ENCODE results near the gene ATG2A. TPM values are rescaled to one million over a fixed set of nuclear protein-coding genes. Genes with fewer than 3 reads are reported as not detected.

ATG2A gene
- total and polyA plus RNA-seq, 12 donors, result 3.6 to 43.5 (median 33.1) TPM

GRCh38 chr11:64877390-64878222, 39.4 kb downstream of the ATG2A start:
- Histone ChIP-seq H3K27me3 (no peaks in the 10 kb centered on the region), H3K36me3 (replicated peaks in 1 of 2) (peaks cover 0 to 14% of the 10 kb centered on the region in 2 donors), H3K9me3 (replicated peaks in 1 of 3) (no peaks in the 10 kb centered on the region), H3K27ac (peak overlapping the region; percentile 30 to 88 (median 46)), H3K4me3 (peak overlapping the region; percentile 51 to 93 (median 82)), H3K4me1 (replicated peaks in 1 of 2) (peaks cover 24 to 44% of the 10 kb centered on the region in 2 donors)
- no peak for TF ChIP-seq CTCF (IDR thresholded peaks at IDR 0.05)
- TF ChIP-seq POLR2A (IDR thresholded peaks at IDR 0.05), result no peak
- 1 to 3% (median 2%) methylated on average over 10 to 41 of the region's 41 CpGs for WGBS, 4 donors
- peak in 2 of 7 donors; percentile 45 to 52 for DNase-seq
- intact Hi-C loops (cut with DNase I), result no loop called here

DNA sequence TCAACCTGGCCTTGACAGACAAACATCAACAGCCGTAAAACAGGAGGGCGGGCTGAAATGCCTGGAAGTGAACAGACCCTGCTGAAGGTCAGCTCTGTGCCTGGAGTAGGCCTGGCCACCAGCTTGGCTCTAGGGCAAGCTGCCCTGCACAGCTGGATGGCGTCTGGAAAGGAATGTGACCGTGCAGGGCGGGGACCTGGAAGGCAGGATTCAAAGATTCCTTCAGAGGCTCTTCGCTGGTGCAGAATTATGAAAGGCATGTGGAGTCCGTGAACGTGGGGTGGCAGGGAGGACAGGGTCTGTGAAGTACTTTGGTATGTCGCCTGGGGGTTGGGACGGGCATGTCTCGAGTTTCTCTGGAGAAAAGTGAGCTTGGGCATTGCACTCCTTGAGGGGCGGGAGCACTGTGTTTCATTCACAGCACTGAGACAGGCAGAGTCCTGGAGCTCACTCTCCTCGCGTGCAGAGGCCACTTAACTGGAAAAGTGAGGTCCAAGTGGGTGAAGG, 40.1 kb downstream of the ATG2A start:
- Histone ChIP-seq H3K36me3 (replicated peaks in 1 of 2) (peaks cover 0 to 21% of the 10 kb centered on the region in 2 donors), H3K27me3 (no peaks in the 10 kb centered on the region), H3K4me3 (peak overlapping the region in 1 of 4 donors; percentile 93), H3K27ac (peak overlapping the region; percentile 1 to 88 (median 62)), H3K4me1 (replicated peaks in 1 of 2) (peaks cover 24 to 50% of the 10 kb centered on the region in 2 donors), H3K9me3 (replicated peaks in 1 of 3) (no peaks in the 10 kb centered on the region)
- TF ChIP-seq CTCF (IDR thresholded peaks at IDR 0.05) (no peak), POLR2A (IDR thresholded peaks at IDR 0.05) (peak in 1 of 2 donors; percentile 29)
- intact Hi-C loops (cut with DNase I), result no loop called here
- 21 to 42% (median 25%) methylated on average over 12 to 14 of the region's 14 CpGs for WGBS, 4 donors
- DNase-seq, result peak in 6 of 7 donors; percentile 64 to 82 (median 74)

DNA sequence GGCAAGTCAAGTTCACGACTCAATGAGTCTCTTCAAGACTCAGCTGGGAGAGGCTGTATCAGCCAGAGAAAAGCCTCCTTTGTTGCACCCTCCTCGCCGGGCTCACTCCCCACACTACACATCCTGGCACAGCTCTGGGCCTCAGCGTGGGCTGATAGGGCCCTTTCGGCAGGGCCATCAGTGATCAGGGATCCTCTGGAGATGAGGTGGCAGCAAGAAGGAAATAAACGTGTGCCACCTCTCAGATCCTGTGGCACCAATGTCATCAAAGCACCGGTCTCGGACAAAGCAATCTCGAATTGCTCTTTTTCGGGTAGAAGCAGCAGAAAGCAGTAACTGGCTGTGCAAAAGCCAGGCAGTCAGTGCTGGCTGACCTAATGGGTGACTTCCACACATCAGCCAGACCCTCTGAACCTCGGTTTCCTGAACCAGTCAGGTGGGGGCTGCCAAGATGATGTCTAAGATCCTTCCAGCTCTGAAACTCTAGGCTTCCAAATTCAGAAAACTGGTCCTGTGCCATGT, 40.7 kb downstream of the ATG2A start:
- Histone ChIP-seq H3K4me3 (peak overlapping the region in 1 of 4 donors; percentile 93), H3K36me3 (replicated peaks in 1 of 2) (peaks cover 0 to 27% of the 10 kb centered on the region in 2 donors), H3K9me3 (replicated peaks in 1 of 3) (no peaks in the 10 kb centered on the region), H3K4me1 (replicated peaks in 1 of 2) (peaks cover 24 to 56% of the 10 kb centered on the region in 2 donors), H3K27me3 (no peaks in the 10 kb centered on the region), H3K27ac (peak overlapping the region; percentile 1 to 88 (median 62))
- TF ChIP-seq CTCF (IDR thresholded peaks at IDR 0.05) (no peak), POLR2A (IDR thresholded peaks at IDR 0.05) (no peak)
- WGBS, 4 donors, result 47 to 66% (median 54%) methylated on average over 9 to 11 of the region's 11 CpGs
- intact Hi-C loops (cut with DNase I), result no loop called here
- no peak for DNase-seq

Data from adrenal gland (tissue), 12 donors.